Right lobe of liver (tissue), 6 donors: ENCODE measurements around the gene ASF1B. TPM values are rescaled to one million over a fixed set of nuclear protein-coding genes. Genes with fewer than 3 reads are reported as not detected.

Experiments used
- ATAC-seq, 4 donors: fragments of 200-7000 bp; cut with Tn5 transposase; one replicate each; pipeline ENCODE4 v1.9.1; 2020; ENCODE audit warnings: mild to moderate bottlenecking in 4 of 4, moderate library complexity in 4 of 4
- DNase-seq, 3 donors: peaks; one replicate each; pipeline ENCODE4 v3.0.0-alpha.2; 2020
- H3K27ac ChIP-seq, 3 donors: fragments of 200-600 bp; one replicate each; pipeline ENCODE4 v1.8.0; 2022
- H3K27me3 ChIP-seq, 2 donors: fragments of 200-600 bp; one replicate each; pipeline ENCODE4 v1.8.0; 2022
- H3K36me3 ChIP-seq, 4 donors: fragments of 200-600 bp; sonication (generic) in 1 of 4; one replicate each; pipeline versions ENCODE4 v1.5.1 to v1.8.0; 2017 to 2022; ENCODE audit warnings: control low read depth in 1 of 4
- H3K4me1 ChIP-seq, 4 donors: fragments of 200-600 bp; sonication (generic) in 1 of 4; one replicate each; pipeline versions ENCODE4 v1.5.1 to v1.8.0; 2017 to 2022; ENCODE audit warnings: control low read depth in 1 of 4
- H3K4me3 ChIP-seq, 3 donors: fragments of 200-600 bp; one replicate each; pipeline ENCODE4 v1.8.0; 2022
- H3K9me3 ChIP-seq, 4 donors: fragments of 200-600 bp; sonication (generic) in 1 of 4; one replicate each; pipeline versions ENCODE4 v1.5.1 to v1.8.0; 2017 to 2022; ENCODE audit warnings: control low read depth in 1 of 4
- CTCF ChIP-seq, 4 donors: fragments of 200-600 bp in 3 of 4; fragments of 450-650 bp in 1 of 4; IDR thresholded peaks; one replicate each; pipeline versions ENCODE4 v1.5.1 to v1.8.0; 2016 to 2022; ENCODE audit warnings: antibody characterized with exemption in 4 of 4, mild to moderate bottlenecking in 2 of 4
- POLR2A ChIP-seq: fragments of 450-650 bp; IDR thresholded peaks from one replicate; pipeline ENCODE4 v1.6.1; 2017; ENCODE audit warnings: antibody characterized with exemption, mild to moderate bottlenecking
- WGBS: methylation state at CpG from one replicate; pipeline ENCODE4 v1.1.6; 2018; ENCODE audit warnings: low coverage, low lambda C conversion rate; ENCODE audit not compliant: insufficient coverage; ENCODE audit errors: missing lambda C conversion rate; 5-methylcytosine and 5-hydroxymethylcytosine counted together
- intact Hi-C, 2 donors: fragments of 100-400 bp; cut with DNase I; formaldehyde crosslinking; loops; one replicate each; pipeline versions ENCODE4 v1.11.2 to v1.14.1; 2022
- total RNA-seq, 6 experiments: library from RNA; depleted of rRNA in 2 of 6; stranded (reverse); fragments of >200 nt in 2 of 6; fragmentation: NEBNext Ultra II Directional in 3 of 6; extraction: Animal tissue kit (Norgen Biotek cat#: 25700) in 3 of 6; gene quantifications; one replicate each; pipeline versions ENCODE4 v1.1.0 to v1.2.4, GENCODE V29; 2016 to 2023
- donor health status: DM: no; HTN: yes; CAD: no.
- donor health status: DM: no; HTN: no; CAD: no.
- donor health status: DM: no; HTN: no; CAD: no.
- donor health status: DM: no; HTN: yes; CAD: no.
- donor health status: DM: no; HTN: yes; CAD: no.

ASF1B gene
- total RNA-seq, 6 experiments from 2014 or later: 0.24 to 5.3 (median 0.61) TPM

GRCh38 chr19:14165990-14166830, 29.8 kb upstream of the ASF1B start:
- H3K4me3 ChIP-seq: no peak overlapping the region
- H3K27ac ChIP-seq: no peak overlapping the region
- H3K36me3 ChIP-seq: no peaks in the 10 kb centered on the region

GRCh38 chr19:14164724-14165493, 28.5 kb upstream of the ASF1B start:
- WGBS: 65% methylated on average over 7 of the region's 16 CpGs
- no peaks in the 10 kb centered on the region for H3K4me1 ChIP-seq
- H3K36me3 ChIP-seq: no peaks in the 10 kb centered on the region
- no peak for TF ChIP-seq CTCF (IDR thresholded peaks at IDR 0.05)
- no peak for TF ChIP-seq POLR2A
- no peak for ATAC-seq
- intact Hi-C loops: no loop called here
- H3K9me3 ChIP-seq: no peaks in the 10 kb centered on the region
- H3K27ac ChIP-seq: no peak overlapping the region
- no peak for DNase-seq
- no peaks in the 10 kb centered on the region for H3K27me3 ChIP-seq
- H3K4me3 ChIP-seq: no peak overlapping the region

More at GRCh38 chr19:14165990-14166830, 29.8 kb upstream of the ASF1B start:
- H3K4me1 ChIP-seq: no peaks in the 10 kb centered on the region
- no peak for TF ChIP-seq CTCF (IDR thresholded peaks at IDR 0.05)
- TF ChIP-seq POLR2A: no peak
- DNase-seq: no peak
- WGBS: 59% methylated on average over 18 of the region's 20 CpGs
- ATAC-seq: no peak
- intact Hi-C loops: no loop called here
- no peaks in the 10 kb centered on the region for H3K27me3 ChIP-seq
- H3K9me3 ChIP-seq: no peaks in the 10 kb centered on the region

- Histone ChIP-seq H3K36me3 (no peaks in the 10 kb centered on the region), H3K4me1 (no peaks in the 10 kb centered on the region), H3K27me3 (no peaks in the 10 kb centered on the region), H3K27ac (no peak overlapping the region), H3K4me3 (no peak overlapping the region), H3K9me3 (no peaks in the 10 kb centered on the region)
- intact Hi-C loops: no loop called here
- WGBS: 41% methylated on average over 6 of the region's 11 CpGs
- no peak for ATAC-seq
- no peak for DNase-seq
- TF ChIP-seq POLR2A (no peak), CTCF (IDR thresholded peaks at IDR 0.05) (no peak)
Observed at GRCh38 chr19:14164082-14164481, 27.7 kb upstream of the ASF1B start.

- ATAC-seq (no peak), DNase-seq (no peak)
- WGBS: 93% methylated on average over 15 of the region's 38 CpGs
- Histone ChIP-seq H3K36me3 (no peaks in the 10 kb centered on the region), H3K4me1 (no peaks in the 10 kb centered on the region), H3K4me3 (no peak overlapping the region), H3K27me3 (no peaks in the 10 kb centered on the region), H3K9me3 (no peaks in the 10 kb centered on the region), H3K27ac (no peak overlapping the region)
- intact Hi-C loops: no loop called here
- TF ChIP-seq POLR2A (no peak), CTCF (IDR thresholded peaks at IDR 0.05) (no peak)
Observed at GRCh38 chr19:14162871-14163297, 26.5 kb upstream of the ASF1B start.
